Measurements from ENCODE around the gene PALLD.
"Not testable (repeated sequence)": the region's sequence is repeated elsewhere in the genome, so short reads cannot be mapped to it uniquely, and the experiment has no call there.

PALLD gene

DNA sequence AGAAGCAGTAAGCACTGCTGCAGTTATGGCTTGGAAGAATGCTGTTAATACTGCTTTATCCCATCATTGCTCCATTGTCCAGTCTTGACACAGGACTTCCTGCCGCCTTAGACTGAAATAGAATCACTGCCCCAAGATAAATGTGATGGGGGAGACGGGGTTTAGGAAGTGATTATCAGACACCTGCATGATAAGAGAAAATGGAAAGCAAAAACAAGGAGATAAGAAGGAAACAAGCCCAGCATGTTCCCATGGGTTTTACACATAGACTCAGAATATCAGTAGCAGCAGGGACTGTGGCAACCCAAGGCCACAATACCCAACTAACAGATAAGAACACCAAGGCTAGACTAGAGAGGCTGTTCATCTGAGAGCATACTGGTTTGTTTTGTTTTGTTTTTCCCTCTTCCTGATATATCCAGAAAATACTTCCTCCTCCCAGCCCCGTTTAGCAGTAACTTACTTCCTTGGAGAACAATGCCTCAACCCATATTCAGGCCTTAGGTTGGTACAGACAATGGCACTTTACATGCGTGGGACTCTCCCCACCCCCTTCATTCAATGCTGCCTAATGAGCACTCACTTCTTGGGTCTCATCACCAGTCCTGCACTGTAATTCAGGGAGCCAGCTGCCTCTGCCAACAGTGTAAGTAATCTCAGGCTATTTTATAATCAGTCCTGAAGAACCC is 280.6 kb downstream of the PALLD start:
- DNase-seq, result no peak

DNA sequence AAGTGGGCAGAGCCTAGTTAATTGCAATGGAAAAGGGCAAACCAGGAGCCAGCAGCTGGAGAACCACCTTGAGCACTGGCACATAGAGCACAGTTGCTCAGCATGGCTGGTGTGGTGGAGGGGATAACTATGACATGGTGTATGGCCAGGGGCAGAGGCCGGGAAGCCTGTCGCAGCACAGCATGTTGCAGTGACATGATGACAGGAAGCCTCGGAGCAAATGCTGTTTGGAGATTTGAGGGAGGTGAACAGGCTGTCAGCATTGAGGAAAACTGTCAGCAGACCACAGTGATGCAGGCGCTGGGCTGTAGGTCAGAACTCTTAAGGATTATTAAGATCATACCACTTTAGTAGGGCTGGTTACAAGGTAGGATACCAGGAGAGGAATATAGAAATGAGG is 284.5 kb downstream of the PALLD start:
- no peak for DNase-seq

DNA sequence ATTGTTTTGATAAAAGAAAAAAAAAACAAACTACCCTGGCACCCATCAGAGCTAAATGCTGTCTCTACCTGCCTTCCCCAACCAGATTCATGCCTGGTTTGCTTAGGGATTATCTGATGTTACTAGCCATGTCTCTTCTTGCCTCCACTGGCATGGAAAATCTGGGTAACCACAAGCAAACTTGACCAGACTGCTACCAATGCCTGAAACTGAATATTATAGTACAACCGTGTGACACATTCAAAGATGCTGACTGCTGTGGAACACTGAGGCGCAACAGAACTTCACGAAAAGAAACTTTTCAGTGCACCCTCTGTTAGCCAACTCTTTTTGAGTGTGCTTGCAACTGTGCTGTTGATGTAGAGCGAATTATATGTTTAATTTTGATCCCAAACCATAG is 285.1 kb downstream of the PALLD start:
- no peak for DNase-seq

DNA sequence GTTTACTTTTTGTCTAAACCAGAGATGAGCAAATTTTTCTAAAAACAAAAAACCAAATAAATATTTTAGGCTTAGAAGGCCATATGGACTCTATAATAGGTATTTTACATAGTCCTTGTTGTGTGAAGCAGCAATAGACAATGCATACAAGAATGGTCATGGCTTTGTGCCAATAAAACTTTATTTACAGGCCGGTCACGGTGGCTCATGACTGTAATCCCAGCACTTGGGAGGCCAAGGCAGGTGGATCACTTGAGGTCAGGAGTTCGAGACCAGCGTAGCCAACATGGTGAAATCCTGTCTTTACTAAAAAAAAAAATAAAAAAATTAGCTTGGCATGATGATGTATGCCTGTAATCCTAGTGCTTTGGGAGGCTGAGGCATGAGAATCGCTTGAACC is 285.6 kb downstream of the PALLD start:
- no peak for DNase-seq

DNA sequence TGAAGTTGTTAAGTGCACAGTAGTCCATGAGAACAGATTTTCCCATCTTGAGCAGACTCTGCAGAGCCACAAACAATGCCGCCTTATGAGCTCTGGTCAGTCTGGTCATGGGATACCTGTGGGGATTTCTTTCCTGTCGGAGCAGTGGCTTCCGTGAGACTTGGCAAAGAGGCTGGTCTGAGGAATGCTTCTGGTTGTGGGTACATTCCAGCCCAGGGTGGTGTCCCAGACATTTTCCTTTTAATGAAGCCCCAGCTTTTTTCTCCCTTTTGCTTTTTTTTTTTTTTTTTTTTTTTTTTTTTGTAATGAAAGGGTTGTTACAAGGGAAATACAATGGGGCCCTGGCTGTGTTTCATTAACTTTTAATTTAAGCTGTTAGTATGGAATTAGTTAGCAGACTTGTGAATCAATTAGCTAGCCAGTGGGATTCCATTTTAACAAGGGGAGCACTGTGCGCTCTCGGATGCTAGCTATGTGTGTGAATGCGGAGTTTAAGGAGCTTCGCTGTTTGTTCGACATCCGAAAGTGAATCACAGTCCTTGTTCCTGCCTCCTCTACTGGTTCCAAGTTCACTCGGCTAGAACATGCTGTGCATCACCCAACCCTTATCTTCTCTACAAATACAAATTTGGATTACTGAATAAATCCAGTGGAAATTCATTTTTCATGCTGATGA is 288.1 kb downstream of the PALLD start:
- no peak for DNase-seq

DNA sequence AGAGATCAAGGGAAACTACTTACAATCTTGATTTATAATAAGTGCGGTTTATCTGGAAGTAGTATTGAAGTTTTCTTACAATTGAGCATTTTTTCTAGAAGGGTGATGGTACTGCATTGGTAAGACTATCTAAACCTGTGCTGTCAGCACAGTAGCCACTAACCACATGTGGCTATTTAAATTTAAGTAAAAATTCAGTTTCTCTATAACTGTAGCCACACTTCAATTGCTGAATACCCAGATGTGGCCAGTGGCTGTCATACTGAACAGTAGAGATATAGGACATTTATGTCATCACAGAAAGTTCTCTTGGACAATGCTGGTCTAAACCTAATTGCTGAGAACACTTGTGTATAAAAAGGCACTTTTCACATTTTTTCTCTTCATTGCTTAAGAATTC is 290.5 kb downstream of the PALLD start:
- no peak for DNase-seq

DNA sequence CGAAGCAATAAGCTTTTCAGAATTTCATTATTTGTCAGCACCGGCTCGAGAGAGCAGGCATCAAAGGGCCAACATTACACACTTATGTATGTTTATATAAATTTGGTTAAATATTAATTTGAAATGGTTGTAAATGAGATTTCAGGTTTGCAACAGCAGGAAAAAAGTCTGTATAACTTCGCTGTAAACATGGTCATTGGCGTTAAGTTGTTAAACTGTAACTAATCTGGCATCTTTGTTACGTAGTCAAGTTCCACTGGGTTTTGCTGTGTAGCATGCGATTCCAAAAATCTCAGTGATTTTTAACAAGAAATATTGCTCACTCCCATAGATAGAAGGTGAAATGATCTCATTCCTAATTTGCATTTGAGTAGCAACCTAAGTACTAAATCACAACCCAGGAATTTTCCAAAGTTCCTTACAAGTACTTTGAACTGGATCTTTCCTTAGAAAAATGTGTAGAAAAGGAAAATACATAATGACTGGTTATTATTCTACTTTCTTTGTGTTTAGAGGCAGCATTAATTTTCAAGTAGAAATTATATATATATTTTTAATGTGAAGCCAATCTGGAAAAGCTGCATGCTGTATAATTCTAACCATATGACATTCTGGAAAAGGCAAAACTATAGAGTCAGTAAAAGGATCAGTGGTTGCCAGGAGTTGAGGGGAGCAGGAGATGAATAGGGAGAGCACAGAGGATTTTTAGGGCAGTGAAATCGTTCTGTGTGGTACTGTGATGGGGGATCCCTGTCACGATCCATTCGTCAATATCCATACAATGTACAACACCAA is 291.1 kb downstream of the PALLD start:
- DNase-seq, result no peak

DNA sequence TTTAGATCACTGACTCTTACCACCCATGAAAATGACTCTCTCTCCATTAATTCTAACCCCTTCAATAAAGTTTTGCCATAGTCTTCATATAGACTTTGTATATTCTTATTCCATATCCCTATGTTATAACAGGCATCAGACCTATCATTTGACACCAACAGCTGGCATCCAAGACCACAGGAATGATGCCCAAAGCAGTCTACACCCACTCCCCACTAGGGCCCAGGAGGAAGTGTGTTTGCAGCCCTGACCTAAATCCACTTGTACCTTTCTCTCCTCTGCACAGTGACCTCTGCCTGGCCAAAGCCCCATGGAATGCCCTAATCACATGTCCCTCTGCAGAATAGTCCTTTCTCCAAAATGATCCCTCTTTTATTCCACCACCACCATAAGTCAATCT is 294.0 kb downstream of the PALLD start:
- no peak for DNase-seq

DNA sequence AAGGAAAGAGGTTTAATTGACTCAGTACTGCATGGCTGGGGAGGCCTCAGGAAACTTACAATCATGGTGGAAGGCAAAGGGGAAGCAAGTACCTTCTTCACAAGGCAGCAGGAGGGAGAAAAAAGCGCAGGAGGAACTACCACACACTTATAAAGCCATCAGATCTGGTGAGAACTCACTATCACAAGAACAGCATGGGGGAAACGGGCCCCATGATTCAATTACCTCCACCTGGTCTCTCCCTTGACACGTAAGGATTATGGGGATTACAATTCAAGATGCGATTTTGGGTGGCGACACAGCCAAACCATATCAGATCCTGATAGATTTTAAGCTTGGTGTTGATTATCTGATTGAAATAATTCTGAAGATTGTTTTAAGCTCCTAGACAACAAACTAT is 294.5 kb downstream of the PALLD start:
- no peak for DNase-seq

DNA sequence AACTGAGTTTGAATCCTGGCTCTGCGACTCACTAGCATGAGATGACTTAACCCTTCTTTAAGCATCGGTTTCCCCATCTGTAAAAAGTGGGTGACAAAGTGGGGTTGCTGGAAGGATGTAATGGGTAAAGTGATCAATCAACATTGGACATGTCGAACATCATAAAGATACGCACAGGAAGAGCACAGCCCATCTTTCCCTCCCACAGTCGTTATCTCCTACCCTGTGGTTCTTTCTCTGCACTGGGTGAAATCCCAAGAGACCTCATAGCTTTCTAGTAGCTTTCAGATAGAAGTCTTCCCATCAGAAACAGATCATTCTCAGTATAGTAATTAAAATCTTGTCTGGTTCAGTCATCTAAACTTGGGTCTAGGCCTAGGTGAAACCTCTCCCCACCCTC is 296.7 kb downstream of the PALLD start:
- DNase-seq, result no peak

DNA sequence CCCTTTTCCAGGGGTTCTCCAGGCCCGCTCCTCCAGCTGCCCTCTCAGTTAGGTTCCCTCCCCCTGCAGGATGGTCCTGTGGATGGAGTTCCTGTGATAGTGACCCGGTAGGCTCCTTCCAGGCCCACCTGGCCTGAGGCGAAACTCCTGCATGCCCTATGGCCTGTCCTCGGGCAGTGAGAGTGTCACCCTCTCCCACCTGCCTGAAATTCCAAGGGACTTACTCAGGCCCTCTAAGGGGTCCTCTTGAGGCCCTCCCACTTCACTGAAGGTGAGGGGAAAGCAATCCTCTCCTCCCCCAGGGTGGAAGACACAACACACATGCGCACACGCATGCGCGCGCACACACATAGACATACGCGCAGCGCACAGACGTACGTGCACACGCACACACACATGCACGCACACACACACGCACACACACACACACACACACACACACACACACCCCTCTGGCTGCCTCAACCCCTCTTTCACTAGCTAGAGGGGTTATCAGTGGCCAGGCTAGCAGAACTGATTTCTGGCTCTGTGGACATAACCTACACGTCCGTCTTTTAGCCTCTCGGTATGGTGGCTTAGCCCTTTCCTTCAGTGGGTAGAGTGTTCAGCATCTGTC is 297.3 kb downstream of the PALLD start:
- no peak for DNase-seq

DNA sequence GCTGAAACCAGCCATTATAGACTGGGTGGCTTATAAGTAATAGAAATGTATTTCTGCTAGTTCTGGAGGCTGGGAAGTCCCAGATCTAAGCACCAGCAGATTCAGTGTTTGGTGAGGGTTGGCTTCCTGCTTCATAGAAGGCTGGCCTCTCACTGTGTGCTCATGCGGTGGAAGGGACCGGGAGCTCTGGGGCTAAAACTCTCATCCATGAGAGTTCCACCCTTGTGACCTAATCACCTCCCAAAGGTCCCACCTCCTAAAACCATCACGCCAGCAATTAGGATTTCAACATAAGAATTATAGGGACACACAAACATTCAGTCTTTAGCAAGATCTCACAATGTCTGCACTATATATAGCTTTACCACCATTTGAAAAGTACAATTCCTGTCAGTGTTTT is 298.0 kb downstream of the PALLD start:
- no peak for DNase-seq

DNA sequence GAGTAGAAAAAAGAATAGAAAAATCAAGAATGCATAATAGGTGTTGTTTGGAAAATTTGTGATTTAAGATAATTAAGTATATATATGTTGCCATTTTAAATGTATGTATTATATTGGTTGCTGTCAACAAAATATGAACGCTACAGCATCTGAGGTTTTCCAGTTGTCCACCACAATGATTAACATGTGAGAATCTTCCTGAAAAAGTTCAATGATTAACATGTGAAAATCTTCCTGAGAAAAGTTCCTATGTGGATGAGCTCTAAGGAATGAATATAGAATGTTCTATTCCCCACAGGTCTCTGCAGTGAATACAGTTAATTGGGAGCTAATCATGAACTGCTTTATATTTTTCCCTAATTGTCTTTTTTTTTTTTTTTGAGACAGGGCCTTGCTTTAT is 298.5 kb downstream of the PALLD start:
- DNase-seq, result no peak

DNA sequence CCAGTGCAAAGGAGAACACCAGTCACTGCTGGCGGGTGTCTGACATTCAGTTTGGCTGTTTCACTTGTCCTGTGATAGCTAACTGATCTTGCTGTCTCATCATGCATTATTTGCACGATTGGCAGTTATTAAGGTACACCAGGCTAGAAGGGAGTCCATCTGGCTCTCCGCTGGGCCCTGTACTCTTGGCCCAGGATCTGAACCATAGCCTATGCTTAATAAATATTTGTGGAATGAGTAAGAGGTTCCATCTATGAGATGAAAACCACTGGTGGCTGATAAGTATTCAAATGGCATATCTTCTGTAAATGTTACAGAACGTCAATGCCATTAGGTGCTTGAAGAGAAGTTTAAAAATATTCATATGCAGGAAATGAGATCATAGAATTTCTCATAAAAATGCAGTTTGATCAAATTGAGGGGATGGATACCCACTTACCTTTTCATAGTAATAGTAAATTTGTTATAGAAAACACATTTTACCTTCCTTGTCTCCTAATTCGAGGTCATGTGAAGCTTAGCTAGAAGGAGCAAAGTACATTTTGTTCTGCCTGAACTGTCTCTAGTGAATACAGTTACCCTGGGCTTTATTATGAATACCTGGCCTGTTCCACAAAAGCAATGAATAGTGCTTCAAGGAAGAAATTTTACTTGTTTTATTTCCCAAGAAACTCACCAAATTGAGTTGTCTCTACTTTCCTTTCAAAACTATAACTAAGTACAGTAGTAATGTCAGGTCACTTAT is 299.7 kb downstream of the PALLD start:
- DNase-seq, result no peak

DNA sequence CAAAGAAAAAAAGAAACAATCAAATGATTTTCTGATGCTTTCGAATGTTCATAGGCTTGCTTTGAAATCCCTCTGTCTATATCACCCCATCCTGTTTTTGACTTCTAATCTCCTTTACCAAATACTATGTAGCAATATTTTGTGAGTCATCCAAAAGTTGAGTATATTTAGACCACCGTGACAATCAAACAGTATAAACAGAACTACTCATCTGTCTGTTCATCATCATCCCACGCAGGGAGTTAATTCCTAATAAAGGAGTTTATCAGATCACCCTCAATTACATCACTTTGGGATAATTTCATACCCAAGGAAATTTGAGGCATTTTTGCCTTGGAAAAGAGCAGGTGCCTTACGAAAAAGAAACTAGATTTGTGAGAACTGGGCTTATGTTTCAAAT is 300.3 kb downstream of the PALLD start:
- DNase-seq, result no peak

DNA sequence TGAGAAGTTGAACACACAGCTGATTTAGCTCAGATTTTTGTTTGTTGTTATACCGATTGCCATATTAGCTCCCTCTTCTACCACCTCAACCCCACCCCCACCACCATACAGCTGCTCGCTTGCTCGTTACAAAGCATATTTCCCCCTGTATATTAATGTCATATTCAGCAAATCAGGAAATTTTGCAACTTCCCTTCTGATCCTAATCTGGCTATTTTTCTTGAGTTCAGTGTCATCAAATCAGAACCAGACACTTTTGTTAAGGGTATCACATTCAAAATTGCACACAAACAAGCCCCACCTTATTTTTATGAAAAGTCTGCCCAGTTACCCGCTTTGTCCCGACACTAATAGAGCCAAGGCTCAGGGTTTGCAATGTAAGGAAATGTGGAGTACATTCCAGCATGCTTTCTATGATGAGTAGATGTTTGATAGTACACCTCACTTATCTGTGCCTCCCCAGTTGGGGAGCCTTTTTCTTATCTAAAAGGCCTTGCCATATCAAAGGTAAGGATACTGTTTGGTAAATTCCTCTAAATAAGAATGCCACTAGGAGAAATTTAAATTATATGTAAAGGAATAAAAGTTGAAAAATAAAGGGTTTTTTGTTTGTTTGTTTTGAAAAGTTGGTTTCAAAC is 301.0 kb downstream of the PALLD start:
- DNase-seq, result no peak

DNA sequence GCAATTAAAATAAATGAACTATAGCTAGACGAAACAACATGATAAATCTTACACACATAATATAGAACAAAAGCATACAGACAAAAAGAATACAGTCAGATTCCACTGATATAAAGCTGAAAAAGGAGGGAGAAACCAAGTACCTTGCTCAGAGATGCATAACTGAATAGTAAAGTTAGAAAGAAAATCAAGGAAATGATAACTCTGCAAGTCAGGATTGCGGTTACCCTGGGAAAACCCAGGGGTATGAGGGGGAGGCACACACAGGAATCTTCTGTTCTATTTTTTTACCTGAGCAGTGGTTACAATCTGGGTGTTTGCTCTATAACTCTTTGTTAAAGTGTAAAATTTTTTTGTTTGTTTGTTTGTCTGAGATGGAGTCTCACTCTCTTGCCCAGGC is 304.1 kb downstream of the PALLD start:
- DNase-seq, result no peak

DNA sequence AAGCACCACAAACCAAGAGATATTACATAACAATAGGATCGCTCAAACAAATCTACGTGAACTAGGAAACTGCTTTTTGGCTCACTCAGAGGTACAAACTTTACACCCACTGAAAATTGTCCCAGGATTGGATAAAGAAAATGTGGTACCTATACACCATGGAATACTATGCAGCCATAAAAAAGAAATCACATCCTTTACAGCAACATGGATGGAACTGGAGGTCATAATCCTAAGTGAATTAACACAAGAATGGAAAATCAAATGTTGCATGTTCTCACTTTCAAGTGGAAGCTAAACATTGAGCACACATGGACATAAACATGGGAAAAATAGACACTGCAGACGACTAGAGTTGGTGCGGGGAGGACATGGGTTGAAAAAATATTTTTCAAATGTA is 305.4 kb downstream of the PALLD start:
- DNase-seq, result no peak

DNA sequence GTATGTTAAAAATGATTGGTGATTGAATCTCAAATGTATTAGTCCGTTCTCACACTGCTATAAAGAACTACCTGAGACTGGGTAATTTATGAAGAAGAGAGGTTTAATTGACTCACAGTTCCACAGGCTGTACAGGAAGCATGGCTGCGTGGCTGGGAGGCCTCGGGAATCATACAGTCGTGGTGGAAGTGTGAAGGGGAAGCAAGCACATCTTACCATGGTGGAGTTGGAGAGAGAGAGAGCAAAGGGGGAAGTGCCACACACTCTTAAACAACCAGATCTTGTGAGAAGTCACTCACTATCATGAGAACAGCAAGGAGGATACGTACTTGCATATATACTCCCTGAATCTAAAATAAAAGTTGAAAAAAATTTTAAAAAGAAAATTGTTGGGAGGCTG is 306.2 kb downstream of the PALLD start:
- DNase-seq, result not testable (repeated sequence)

DNA sequence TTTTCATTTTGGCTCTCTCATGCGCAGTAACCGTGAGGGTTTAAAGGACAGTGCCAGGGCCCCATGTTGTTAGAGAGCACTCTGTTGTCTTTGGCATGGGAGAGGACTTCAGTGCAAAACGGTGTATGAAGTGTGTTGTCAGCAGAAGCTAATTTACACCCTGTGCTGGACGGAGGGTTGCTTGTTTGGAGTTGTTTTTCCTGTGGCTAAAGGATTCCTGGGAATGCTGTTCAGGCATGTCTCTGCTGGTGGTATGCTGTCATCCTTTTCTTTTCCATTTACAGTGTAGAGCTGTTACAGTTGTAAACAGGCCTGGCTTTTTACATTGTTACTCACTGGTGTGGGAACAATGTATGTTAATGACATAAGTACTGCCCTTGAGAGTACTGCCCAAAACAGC is 306.9 kb downstream of the PALLD start:
- no peak for DNase-seq

DNA sequence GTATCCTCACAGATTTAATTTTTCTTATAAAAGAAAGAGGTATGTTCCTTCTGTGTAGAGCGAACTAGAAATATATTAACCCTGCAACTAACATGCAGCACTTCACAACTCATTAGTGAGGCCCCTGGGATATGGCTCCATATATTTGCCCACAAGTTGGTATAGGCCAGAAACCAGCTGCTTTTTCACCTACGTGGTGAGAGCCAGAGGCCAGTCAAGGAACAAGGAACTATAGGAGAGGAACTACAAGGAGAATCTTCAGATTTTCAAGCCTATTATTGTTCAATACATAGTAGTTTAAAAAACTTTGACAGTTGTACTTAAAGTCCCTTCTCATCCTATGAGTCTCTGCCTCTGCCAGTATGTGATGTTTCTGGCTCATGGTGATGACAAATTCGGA is 307.3 kb downstream of the PALLD start:
- DNase-seq, result no peak

DNA sequence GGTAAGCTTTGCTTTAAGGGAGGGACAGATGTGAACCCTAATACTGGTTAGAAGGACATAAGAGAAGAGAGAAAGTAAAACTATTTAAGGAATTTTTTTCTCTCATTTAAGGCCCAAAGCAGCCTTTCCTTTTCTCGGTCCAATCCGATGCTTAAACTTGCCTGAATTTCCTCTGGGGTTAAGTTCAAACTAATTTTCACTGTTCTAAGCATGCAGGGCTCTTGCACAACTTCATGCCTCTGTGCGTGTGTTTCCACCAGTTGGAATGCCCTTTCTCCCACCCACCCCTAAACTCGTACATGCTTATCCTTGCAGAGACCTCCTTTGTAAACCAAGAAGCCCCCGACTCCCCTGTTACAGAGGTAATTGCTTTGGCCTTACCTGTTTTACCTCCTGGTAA is 308.5 kb downstream of the PALLD start:
- DNase-seq, result no peak

DNA sequence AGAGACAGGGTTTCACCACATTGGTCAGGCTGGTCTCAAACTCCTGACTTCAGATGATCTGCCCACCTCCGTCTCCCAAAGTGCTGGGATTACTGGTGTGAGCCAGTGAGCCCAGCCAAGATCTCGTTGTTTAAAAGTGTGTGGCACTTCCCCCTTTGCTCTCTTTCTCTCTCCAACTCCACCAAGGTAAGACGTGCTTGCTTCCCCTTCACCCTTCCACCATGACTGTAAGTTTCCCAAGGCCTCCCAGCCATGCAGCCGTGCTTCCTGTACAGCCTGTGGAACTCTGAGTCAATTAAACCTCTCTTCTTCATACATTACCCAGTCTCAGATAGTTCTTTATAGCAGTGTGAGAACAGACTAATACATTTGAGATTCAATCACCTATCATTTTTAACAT is 309.4 kb downstream of the PALLD start:
- not testable (repeated sequence) for DNase-seq

Measured in DMS 273 treated with DMSO at 0.1 percent for 48 hours (cell line).